B cell (primary cell): ENCODE data around the gene KRT74. TPM values are rescaled to one million over a fixed set of nuclear protein-coding genes. Genes with fewer than 3 reads are reported as not detected.

Experiments used
- ATAC-seq: fragments of 200-7000 bp; cut with Tn5 transposase; one replicate; pipeline ENCODE4 v1.10.0; 2021; ENCODE audit warnings: low read depth, mild to moderate bottlenecking, moderate number of reproducible peaks, moderate library complexity
- CTCF ChIA-PET: fragments of 350-600 bp; sonication (Branson Sonifier 250); formaldehyde crosslinking; loops from one replicate; lab custom pipeline; 2021; ENCODE audit warnings: antibody characterized with exemption, inconsistent platforms; lab: Charles Lee
- POLR2A ChIA-PET: fragments of 350-600 bp; sonication (Branson Sonifier 250); formaldehyde crosslinking; loops from one replicate; lab custom pipeline; 2021; ENCODE audit warnings: antibody characterized with exemption; lab: Charles Lee
- DNase-seq: peaks from one replicate; pipeline ENCODE4 v3.0.0; 2013
- H2AFZ ChIP-seq: 2 replicates; pipeline ENCODE4 v1.6.1; 2012; ENCODE audit warnings: mild to moderate bottlenecking, low read depth, low read length; ENCODE audit not compliant: insufficient read depth, poor library complexity, severe bottlenecking
- H3K27ac ChIP-seq, 2 donors: 1 replicate in 1 of 2; 2 replicates in 1 of 2; pipeline ENCODE4 v1.5.1; 2012 to 2013; ENCODE audit warnings: low read length in 2 of 2, mild to moderate bottlenecking in 2 of 2, moderate library complexity in 1 of 2
- H3K27me3 ChIP-seq, 4 experiments: fragments of 200-600 bp in 1 of 4; sonication (generic) in 1 of 4; replicated peaks in 1 of 4; 1 replicate in 2 of 4; 2 replicates in 2 of 4; pipeline versions ENCODE4 v1.6.1 to v1.7.0; 2013 to 2016; ENCODE audit warnings: low read length in 3 of 4, mild to moderate bottlenecking in 2 of 4, mixed read lengths in 1 of 4, moderate library complexity in 1 of 4; ENCODE audit not compliant: insufficient read depth in 4 of 4, control insufficient read depth in 3 of 4; ENCODE audit errors: control extremely low read depth in 1 of 4
- H3K36me3 ChIP-seq, 2 experiments: replicated peaks in 1 of 2; 1 replicate in 1 of 2; 2 replicates in 1 of 2; pipeline versions ENCODE4 v1.6.1 to v1.7.1; 2013; ENCODE audit warnings: low read length in 1 of 2; ENCODE audit not compliant: insufficient read depth in 2 of 2, control insufficient read depth in 1 of 2; ENCODE audit errors: control extremely low read depth in 1 of 2, extremely low read depth in 1 of 2
- H3K4me1 ChIP-seq, 2 donors: fragments of 200-600 bp in 1 of 2; sonication (generic) in 1 of 2; 1 replicate in 1 of 2; 2 replicates in 1 of 2; pipeline versions ENCODE4 v1.5.1 to v1.6.1; 2013 to 2017; ENCODE audit warnings: low read length in 2 of 2; ENCODE audit not compliant: control insufficient read depth in 2 of 2, insufficient read depth in 2 of 2
- H3K4me2 ChIP-seq: replicated peaks from 2 replicates; pipeline ENCODE3; 2012; ENCODE audit warnings: mild to moderate bottlenecking, low read depth, low read length; ENCODE audit not compliant: poor library complexity, severe bottlenecking
- H3K4me3 ChIP-seq, 5 experiments: fragments of 200-600 bp in 1 of 5; sonication (generic) in 1 of 5; 1 replicate in 3 of 5; 2 replicates in 2 of 5; pipeline versions ENCODE4 v1.5.1 to v1.7.0; 2011 to 2016; ENCODE audit warnings: low read length in 4 of 5, mild to moderate bottlenecking in 4 of 5, low read depth in 2 of 5, control low read depth in 1 of 5, moderate library complexity in 1 of 5; ENCODE audit not compliant: insufficient read depth in 1 of 5; ENCODE audit errors: control extremely low read depth in 1 of 5, extremely low read depth in 1 of 5
- H3K79me2 ChIP-seq: fragments of 200-600 bp; sonication (generic); one replicate; pipeline ENCODE4 v1.6.0; 2016; ENCODE audit warnings: low read length; ENCODE audit not compliant: control insufficient read depth, insufficient read depth
- H3K9ac ChIP-seq: fragments of 200-600 bp; sonication (generic); 2 replicates; pipeline ENCODE4 v1.6.1; 2017; ENCODE audit warnings: mild to moderate bottlenecking, low read length, moderate library complexity
- H3K9me3 ChIP-seq, 3 donors: one replicate each; pipeline versions ENCODE4 v1.6.1 to v1.7.1; 2013; ENCODE audit warnings: low read length in 2 of 3; ENCODE audit not compliant: control insufficient read depth in 2 of 3, insufficient read depth in 1 of 3; ENCODE audit errors: control extremely low read depth in 1 of 3
- H4K20me1 ChIP-seq: 2 replicates; pipeline ENCODE4 v1.6.0; 2012; ENCODE audit warnings: mild to moderate bottlenecking, low read length; ENCODE audit not compliant: insufficient read depth, control insufficient read depth, poor library complexity, severe bottlenecking
- H3K27ac Mint-ChIP-seq: one replicate; pipeline ENCODE4 v1.8.0; 2021; ENCODE audit warnings: mixed read lengths
- H3K27me3 Mint-ChIP-seq: one replicate; pipeline ENCODE4 v1.8.0; 2021; ENCODE audit warnings: mixed read lengths
- H3K4me1 Mint-ChIP-seq: one replicate; pipeline ENCODE4 v1.8.0; 2021; ENCODE audit warnings: mixed read lengths
- H3K4me3 Mint-ChIP-seq: one replicate; pipeline ENCODE4 v1.8.0; 2021; ENCODE audit warnings: mixed read lengths
- H3K9me3 Mint-ChIP-seq: one replicate; pipeline ENCODE4 v1.8.0; 2022; ENCODE audit warnings: mixed read lengths; ENCODE audit not compliant: insufficient read depth
- EZH2 ChIP-seq: IDR thresholded peaks from 2 replicates; pipeline ENCODE4 v1.6.1; 2012; ENCODE audit warnings: borderline replicate concordance, low read depth, mild to moderate bottlenecking, moderate library complexity, low read length; ENCODE audit not compliant: insufficient read depth, poor library complexity, severe bottlenecking
- WGBS: methylation state at CpG from one replicate; pipeline ENCODE4 v1.1.5; 2013; ENCODE audit warnings: missing lambda C conversion rate; ENCODE audit not compliant: insufficient coverage; 5-methylcytosine and 5-hydroxymethylcytosine counted together
- intact Hi-C: fragments of 100-400 bp; cut with micrococcal nuclease; formaldehyde crosslinking; loops from one replicate; pipeline ENCODE4 v1.10.0; 2022
- polyA plus RNA-seq: library from polyadenylated mRNA; depleted of rRNA; stranded (reverse); fragments of >200 nt; gene quantifications from 2 replicates; pipeline ENCODE4 v1.2.3, GENCODE V29; 2012
- total RNA-seq, 2 donors: library from RNA; stranded (reverse); fragments of 120-200 nt in 1 of 2; gene quantifications; 1 replicate in 1 of 2; 2 replicates in 1 of 2; pipeline versions ENCODE4 v1.2.3 to v1.2.4, GENCODE V29; 2013 to 2022
- TF ChIP-seq, protein P1 (sequence below): fragments of 200-600 bp; IDR thresholded peaks from one replicate; pipeline ENCODE4 v1.8.0; 2022; ENCODE audit warnings: antibody characterized with exemption, mild to moderate bottlenecking

The KRT74 gene
- total and polyA plus RNA-seq, 2 donors (not counting 1 experiment from before 2014, with no cell fraction given), result not detected

DNA sequence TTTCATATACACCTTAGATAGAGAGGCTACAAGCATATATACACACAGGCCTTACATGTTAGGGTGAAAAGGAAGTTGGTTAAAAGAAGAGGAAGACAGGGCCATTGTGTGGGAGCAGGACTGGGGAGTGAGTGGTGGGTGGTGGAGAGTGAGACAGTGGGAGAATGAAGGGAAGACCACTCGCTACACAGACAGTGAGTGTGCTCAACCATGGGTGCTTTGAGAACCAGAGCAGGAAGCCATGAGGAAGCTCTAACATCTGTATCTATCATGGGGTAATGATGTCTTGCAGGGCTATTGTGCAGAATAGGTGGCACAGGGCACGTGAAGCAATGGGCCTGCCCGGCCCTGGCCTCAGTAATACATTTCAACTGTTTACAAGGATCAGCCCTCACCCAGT, 11.4 kb upstream of the KRT74 start:
- Histone ChIP-seq H2AFZ (no peak overlapping the region), H3K4me3 (no peak overlapping the region), H3K9ac (no peak overlapping the region), H3K4me2 (no peak overlapping the region), H3K36me3 (no peaks in the 10 kb centered on the region), H3K27me3 (no peaks in the 10 kb centered on the region), H3K27ac (no peak overlapping the region), H3K9me3 (no peaks in the 10 kb centered on the region), H4K20me1 (no peaks in the 10 kb centered on the region), H3K79me2 (no peaks in the 10 kb centered on the region), H3K4me1 (no peaks in the 10 kb centered on the region)
- H3K4me1 Mint-ChIP-seq, result no peaks in the 10 kb centered on the region
- H3K4me3 Mint-ChIP-seq, result no peak overlapping the region
- no peak for ATAC-seq
- peaks cover 16% of the 10 kb centered on the region for H3K27me3 Mint-ChIP-seq
- no peak for DNase-seq
- TF ChIP-seq, protein P1, sequence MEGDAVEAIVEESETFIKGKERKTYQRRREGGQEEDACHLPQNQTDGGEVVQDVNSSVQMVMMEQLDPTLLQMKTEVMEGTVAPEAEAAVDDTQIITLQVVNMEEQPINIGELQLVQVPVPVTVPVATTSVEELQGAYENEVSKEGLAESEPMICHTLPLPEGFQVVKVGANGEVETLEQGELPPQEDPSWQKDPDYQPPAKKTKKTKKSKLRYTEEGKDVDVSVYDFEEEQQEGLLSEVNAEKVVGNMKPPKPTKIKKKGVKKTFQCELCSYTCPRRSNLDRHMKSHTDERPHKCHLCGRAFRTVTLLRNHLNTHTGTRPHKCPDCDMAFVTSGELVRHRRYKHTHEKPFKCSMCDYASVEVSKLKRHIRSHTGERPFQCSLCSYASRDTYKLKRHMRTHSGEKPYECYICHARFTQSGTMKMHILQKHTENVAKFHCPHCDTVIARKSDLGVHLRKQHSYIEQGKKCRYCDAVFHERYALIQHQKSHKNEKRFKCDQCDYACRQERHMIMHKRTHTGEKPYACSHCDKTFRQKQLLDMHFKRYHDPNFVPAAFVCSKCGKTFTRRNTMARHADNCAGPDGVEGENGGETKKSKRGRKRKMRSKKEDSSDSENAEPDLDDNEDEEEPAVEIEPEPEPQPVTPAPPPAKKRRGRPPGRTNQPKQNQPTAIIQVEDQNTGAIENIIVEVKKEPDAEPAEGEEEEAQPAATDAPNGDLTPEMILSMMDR, result no peak
- TF ChIP-seq EZH2, result no peak
- ChIA-PET CTCF (interaction anchor here (0.6 kb wide), 1 partner anchor 288 kb away, joined by 3 read pairs; no protein-coding TSS in a partner anchor), POLR2A (no interaction called here)
- no peak overlapping the region for H3K27ac Mint-ChIP-seq
- intact Hi-C loops, result loop anchor here (10.0 kb wide), 1 partner anchor 290 kb away; no protein-coding TSS in a partner anchor
- H3K9me3 Mint-ChIP-seq, result no peaks in the 10 kb centered on the region
- WGBS, result 83% methylated on average over 2 of the region's 3 CpGs

DNA sequence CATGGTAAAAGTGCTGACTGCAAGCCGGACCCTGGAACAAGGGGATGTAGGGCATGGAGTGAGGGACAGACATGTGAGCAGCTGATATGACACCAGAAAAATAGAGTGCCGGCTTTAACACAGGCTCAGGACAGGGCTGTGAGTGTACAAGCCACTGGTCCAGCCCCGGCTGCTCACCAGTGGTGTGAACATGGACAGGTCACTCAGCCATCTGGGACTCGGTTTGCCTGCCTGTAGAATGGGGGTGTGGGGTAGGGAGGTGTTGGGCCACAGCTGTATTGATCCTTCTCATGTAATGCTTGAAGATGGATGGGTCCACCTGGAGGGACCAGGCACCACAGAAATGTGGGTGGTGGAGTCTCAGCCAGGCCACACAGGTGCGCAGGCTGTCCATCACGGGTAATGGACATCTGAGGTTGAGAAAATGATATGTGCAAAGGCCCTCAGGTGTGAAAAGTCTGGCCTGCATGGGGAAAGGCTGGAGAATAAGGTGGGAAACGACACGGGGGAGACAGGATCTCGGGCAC, 10.6 kb upstream of the KRT74 start:
- Histone ChIP-seq H2AFZ (no peak overlapping the region), H3K79me2 (no peaks in the 10 kb centered on the region), H3K9ac (no peak overlapping the region), H3K4me3 (no peak overlapping the region), H4K20me1 (no peaks in the 10 kb centered on the region), H3K4me1 (no peaks in the 10 kb centered on the region), H3K9me3 (no peaks in the 10 kb centered on the region), H3K4me2 (no peak overlapping the region), H3K27ac (no peak overlapping the region), H3K36me3 (no peaks in the 10 kb centered on the region), H3K27me3 (no peaks in the 10 kb centered on the region)
- TF ChIP-seq, protein P1, result no peak
- no peak for TF ChIP-seq EZH2
- no peak for DNase-seq
- WGBS, result 85% methylated on average over 9 of the region's 9 CpGs
- Mint-ChIP-seq H3K27me3 (peaks cover 12% of the 10 kb centered on the region), H3K4me1 (no peaks in the 10 kb centered on the region), H3K27ac (no peak overlapping the region), H3K9me3 (no peaks in the 10 kb centered on the region), H3K4me3 (no peak overlapping the region)
- POLR2A ChIA-PET, result no interaction called here
- CTCF ChIA-PET, result interaction anchor here (1.1 to 2.4 kb wide), 2 partner anchors 296 to 396 kb away, joined by 7 to 8 read pairs; no protein-coding TSS in a partner anchor
- intact Hi-C loops, result loop anchor here (10.0 kb wide), 1 partner anchor 291 kb away; no protein-coding TSS in a partner anchor
- no peak for ATAC-seq
